CD4-positive, alpha-beta memory T cell (primary cell): ENCODE data around the gene FLT1. TPM values are rescaled to one million over a fixed set of nuclear protein-coding genes. Genes with fewer than 3 reads are reported as not detected.

Source experiments
- CTCF ChIA-PET: fragments of 350-600 bp; sonication (Branson Sonifier 250); formaldehyde crosslinking; loops from one replicate; lab custom pipeline; 2021; ENCODE audit warnings: inconsistent platforms; ENCODE audit not compliant: partially characterized antibody; lab: Charles Lee
- POLR2A ChIA-PET: fragments of 350-600 bp; sonication (Branson Sonifier 250); formaldehyde crosslinking; loops from one replicate; lab custom pipeline; 2021; ENCODE audit not compliant: partially characterized antibody; lab: Charles Lee
- DNase-seq, 5 donors: peaks; one replicate each; pipeline versions ENCODE4 v3.0.0 to v3.0.0-alpha.2; 2020 to 2022; ENCODE audit warnings: mixed read lengths in 1 of 5
- H3K27ac ChIP-seq: one replicate; pipeline ENCODE4 v1.7.0; 2013; ENCODE audit warnings: low read depth, low read length
- H3K27me3 ChIP-seq: 2 replicates; pipeline ENCODE4 v1.7.0; 2013; ENCODE audit warnings: mild to moderate bottlenecking, low read length, moderate library complexity; ENCODE audit not compliant: insufficient read depth
- H3K36me3 ChIP-seq: 2 replicates; pipeline ENCODE4 v1.7.0; 2013; ENCODE audit warnings: mild to moderate bottlenecking, low read length, moderate library complexity; ENCODE audit not compliant: insufficient read depth
- H3K4me1 ChIP-seq: 2 replicates; pipeline ENCODE4 v1.7.0; 2013; ENCODE audit warnings: mild to moderate bottlenecking, low read length, moderate library complexity; ENCODE audit not compliant: insufficient read depth
- H3K4me3 ChIP-seq, 2 donors: one replicate each; pipeline ENCODE4 v1.7.0; 2013; ENCODE audit warnings: low read length in 2 of 2, mild to moderate bottlenecking in 1 of 2
- H3K9me3 ChIP-seq, 2 donors: one replicate each; pipeline ENCODE4 v1.7.0; 2013; ENCODE audit warnings: low read length in 2 of 2, control low read depth in 1 of 2; ENCODE audit not compliant: control insufficient read depth in 1 of 2
- H3K27ac Mint-ChIP-seq, 7 donors: one replicate each; pipeline ENCODE4 v1.8.0; 2020 to 2021; ENCODE audit warnings: mixed read lengths in 7 of 7, mild to moderate bottlenecking in 6 of 7, inconsistent platforms in 3 of 7, moderate library complexity in 3 of 7
- H3K27me3 Mint-ChIP-seq, 2 donors: one replicate each; pipeline ENCODE4 v1.8.0; 2020 to 2021; ENCODE audit warnings: mixed read lengths in 2 of 2
- H3K36me3 Mint-ChIP-seq, 2 donors: one replicate each; pipeline ENCODE4 v1.8.0; 2020 to 2021; ENCODE audit warnings: mixed read lengths in 2 of 2, inconsistent platforms in 1 of 2, mild to moderate bottlenecking in 1 of 2
- H3K4me1 Mint-ChIP-seq, 4 donors: one replicate each; pipeline ENCODE4 v1.8.0; 2020 to 2021; ENCODE audit warnings: mixed read lengths in 4 of 4, mild to moderate bottlenecking in 1 of 4
- H3K4me3 Mint-ChIP-seq, 8 donors: one replicate each; pipeline ENCODE4 v1.8.0; 2020 to 2021; ENCODE audit warnings: mixed read lengths in 8 of 8, mild to moderate bottlenecking in 7 of 8, moderate library complexity in 6 of 8, inconsistent platforms in 3 of 8
- H3K9me3 Mint-ChIP-seq, 8 donors: one replicate each; pipeline ENCODE4 v1.8.0; 2020 to 2021; ENCODE audit warnings: mixed read lengths in 8 of 8, mild to moderate bottlenecking in 5 of 8, inconsistent platforms in 3 of 8, moderate library complexity in 1 of 8
- intact Hi-C: fragments of 100-400 bp; cut with micrococcal nuclease; formaldehyde crosslinking; loops from one replicate; pipeline ENCODE4 v1.15.1; 2023
- polyA plus RNA-seq, 2 donors: library from polyadenylated mRNA; unstranded; fragments of 300-500 nt; fragmentation: Illumina TruSeq; gene quantifications; one replicate each; pipeline ENCODE4 v1.2.3, GENCODE V29; 2021
- total RNA-seq, 2 experiments: library from RNA; stranded (reverse); gene quantifications; one replicate each; pipeline ENCODE4 v1.2.3, GENCODE V29; 2021

FLT1 gene
- total and polyA plus RNA-seq, 4 experiments from 2014 or later: 0.15 to 0.26 (median 0.25) TPM; not detected in 1

GRCh38 chr13:28336193-28336657 is 158.7 kb downstream of the FLT1 start:
- DNase-seq: no peak
- Mint-ChIP-seq H3K4me3 (no peak overlapping the region), H3K27me3 (peaks cover 0 to 5% of the 10 kb centered on the region in 2 donors), H3K4me1 (peaks cover 0 to 2% (median 0%) of the 10 kb centered on the region in 4 donors), H3K36me3 (no peaks in the 10 kb centered on the region), H3K27ac (no peak overlapping the region), H3K9me3 (no peaks in the 10 kb centered on the region)
- no peaks in the 10 kb centered on the region for H3K9me3 ChIP-seq
- ChIA-PET CTCF (interaction anchor here (1.0 kb wide), 1 partner anchor 12 kb away, joined by 3 read pairs; no protein-coding TSS in a partner anchor), POLR2A (no interaction called here)
- H3K4me1 ChIP-seq: no peaks in the 10 kb centered on the region
- no peak overlapping the region for H3K4me3 ChIP-seq
- no peaks in the 10 kb centered on the region for H3K27me3 ChIP-seq
- no peaks in the 10 kb centered on the region for H3K36me3 ChIP-seq
- intact Hi-C loops: no loop called here
- no peak overlapping the region for H3K27ac ChIP-seq

- no peaks in the 10 kb centered on the region for H3K36me3 Mint-ChIP-seq
- intact Hi-C loops: no loop called here
- H3K27me3 Mint-ChIP-seq: peaks cover 0 to 5% of the 10 kb centered on the region in 2 donors
- H3K36me3 ChIP-seq: no peaks in the 10 kb centered on the region
- ChIA-PET CTCF (no interaction called here), POLR2A (no interaction called here)
- H3K27ac Mint-ChIP-seq: no peak overlapping the region
- no peaks in the 10 kb centered on the region for H3K27me3 ChIP-seq
- H3K4me1 ChIP-seq: no peaks in the 10 kb centered on the region
- no peak overlapping the region for H3K4me3 Mint-ChIP-seq
- H3K27ac ChIP-seq: no peak overlapping the region
- DNase-seq: no peak
- H3K4me3 ChIP-seq: no peak overlapping the region
- no peaks in the 10 kb centered on the region for H3K4me1 Mint-ChIP-seq
- no peaks in the 10 kb centered on the region for H3K9me3 Mint-ChIP-seq
- H3K9me3 ChIP-seq: no peaks in the 10 kb centered on the region
These were observed 161.6 kb downstream of the FLT1 start for GRCh38 chr13:28333204-28333881.

- no peaks in the 10 kb centered on the region for H3K27me3 ChIP-seq
- H3K4me1 ChIP-seq: no peaks in the 10 kb centered on the region
- ChIA-PET POLR2A (no interaction called here), CTCF (interaction anchor here (1.0 kb wide), 1 partner anchor 15 kb away, joined by 3 read pairs; no protein-coding TSS in a partner anchor)
- no peak overlapping the region for H3K4me3 ChIP-seq
- H3K36me3 Mint-ChIP-seq: no peaks in the 10 kb centered on the region
- H3K27me3 Mint-ChIP-seq: peaks cover 0 to 2% of the 10 kb centered on the region in 2 donors
- no peaks in the 10 kb centered on the region for H3K4me1 Mint-ChIP-seq
- DNase-seq: no peak
- H3K4me3 Mint-ChIP-seq: no peak overlapping the region
- intact Hi-C loops: loop anchor here (10.0 kb wide), 1 partner anchor 1035 kb away; no protein-coding TSS in a partner anchor
- no peak overlapping the region for H3K27ac ChIP-seq
- H3K36me3 ChIP-seq: no peaks in the 10 kb centered on the region
- no peaks in the 10 kb centered on the region for H3K9me3 Mint-ChIP-seq
- H3K27ac Mint-ChIP-seq: no peak overlapping the region
- no peaks in the 10 kb centered on the region for H3K9me3 ChIP-seq
These were observed 165.4 kb downstream of the FLT1 start for GRCh38 chr13:28329395-28330158.

- no peaks in the 10 kb centered on the region for H3K9me3 ChIP-seq
- DNase-seq: no peak
- Mint-ChIP-seq H3K27me3 (peaks cover 0 to 2% of the 10 kb centered on the region in 2 donors), H3K4me1 (no peaks in the 10 kb centered on the region), H3K27ac (no peak overlapping the region), H3K9me3 (no peaks in the 10 kb centered on the region), H3K36me3 (no peaks in the 10 kb centered on the region), H3K4me3 (no peak overlapping the region)
- no peaks in the 10 kb centered on the region for H3K27me3 ChIP-seq
- no peaks in the 10 kb centered on the region for H3K4me1 ChIP-seq
- no peaks in the 10 kb centered on the region for H3K36me3 ChIP-seq
- ChIA-PET POLR2A (no interaction called here), CTCF (no interaction called here)
- no peak overlapping the region for H3K27ac ChIP-seq
- H3K4me3 ChIP-seq: no peak overlapping the region
- intact Hi-C loops: loop anchor here (10.0 kb wide), 1 partner anchor 1037 kb away; no protein-coding TSS in a partner anchor
These were observed 166.7 kb downstream of the FLT1 start for GRCh38 chr13:28328271-28328607.

GRCh38 chr13:28327373-28328270 is 167.3 kb downstream of the FLT1 start:
- DNase-seq: no peak
- Histone ChIP-seq H3K36me3 (no peaks in the 10 kb centered on the region), H3K4me1 (no peaks in the 10 kb centered on the region), H3K4me3 (no peak overlapping the region), H3K27me3 (no peaks in the 10 kb centered on the region), H3K9me3 (no peaks in the 10 kb centered on the region), H3K27ac (no peak overlapping the region)
- ChIA-PET POLR2A (no interaction called here), CTCF (no interaction called here)
- H3K4me3 Mint-ChIP-seq: no peak overlapping the region
- H3K9me3 Mint-ChIP-seq: no peaks in the 10 kb centered on the region
- peaks cover 0 to 2% of the 10 kb centered on the region in 2 donors for H3K27me3 Mint-ChIP-seq
- intact Hi-C loops: loop anchor here (10.0 kb wide), 1 partner anchor 1037 kb away; no protein-coding TSS in a partner anchor
- H3K36me3 Mint-ChIP-seq: no peaks in the 10 kb centered on the region
- H3K4me1 Mint-ChIP-seq: no peaks in the 10 kb centered on the region
- no peak overlapping the region for H3K27ac Mint-ChIP-seq

- Mint-ChIP-seq H3K36me3 (no peaks in the 10 kb centered on the region), H3K27ac (no peak overlapping the region), H3K27me3 (peaks cover 0 to 2% of the 10 kb centered on the region in 2 donors), H3K4me3 (no peak overlapping the region), H3K9me3 (no peaks in the 10 kb centered on the region), H3K4me1 (no peaks in the 10 kb centered on the region)
- no peaks in the 10 kb centered on the region for H3K4me1 ChIP-seq
- intact Hi-C loops: loop anchor here (10.0 kb wide), 1 partner anchor 1039 kb away; no protein-coding TSS in a partner anchor
- no peak overlapping the region for H3K4me3 ChIP-seq
- ChIA-PET POLR2A (no interaction called here), CTCF (interaction anchor here (0.8 to 3.9 kb wide), 5 partner anchors 9 to 473 kb away, joined by 3 to 35 read pairs (median 9); no protein-coding TSS in a partner anchor)
- H3K36me3 ChIP-seq: no peaks in the 10 kb centered on the region
- H3K27ac ChIP-seq: no peak overlapping the region
- DNase-seq: no peak
- H3K9me3 ChIP-seq: no peaks in the 10 kb centered on the region
- no peaks in the 10 kb centered on the region for H3K27me3 ChIP-seq
These were observed 168.9 kb downstream of the FLT1 start for GRCh38 chr13:28326056-28326455.
